Measurements from ENCODE around the gene ZNF417.

DNA sequence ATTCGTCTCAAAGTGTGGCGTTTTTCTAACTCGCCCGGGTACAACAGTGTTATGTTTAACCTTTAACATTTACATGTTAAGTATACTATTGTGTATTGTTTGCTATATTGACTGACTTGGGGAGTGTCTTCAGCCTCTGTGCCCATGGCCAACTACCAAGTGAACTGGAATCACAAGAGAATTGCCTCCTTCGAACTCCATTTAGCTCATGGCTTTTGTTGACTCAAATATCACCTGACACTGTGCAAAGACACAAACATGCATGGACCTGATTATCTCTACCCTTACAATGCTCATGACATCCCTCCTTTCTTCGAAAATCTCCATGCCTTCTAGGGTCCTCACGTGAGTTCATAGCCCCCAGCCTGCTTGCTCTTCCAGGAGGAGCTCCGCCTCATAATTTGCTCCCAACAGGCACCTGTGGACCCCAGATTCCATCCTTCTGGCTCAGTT is 28.3 kb downstream of the ZNF417 start:
- TF ChIP-seq CTCF (IDR thresholded peaks at IDR 0.05), result no peak
- TF ChIP-seq POLR2A (IDR thresholded peaks at IDR 0.05), result no peak

Data from right lobe of liver (tissue), 4 donors.